ENCODE results near the gene PTPRT. TPM values are rescaled to one million over a fixed set of nuclear protein-coding genes. Genes with fewer than 3 reads are reported as not detected.

PTPRT gene
- polyA plus RNA-seq, 3 donors: not detected

GRCh38 chr20:42341654-42342053 is 848.1 kb downstream of the PTPRT start:
- Histone ChIP-seq H3K4me1 (ENCODE audit: control insufficient read depth in 1 of 2, insufficient read depth in 2 of 2, low read length in 2 of 2) (no peaks in the 10 kb centered on the region), H2AFZ (ENCODE audit: insufficient read depth, low read depth, low read length, poor library complexity, severe bottlenecking) (no peak overlapping the region), H3K36me3 (replicated peaks in 1 of 2; ENCODE audit: control insufficient read depth in 1 of 2, insufficient read depth in 2 of 2, low read length in 2 of 2) (no peaks in the 10 kb centered on the region), H3K4me3 (replicated peaks in 1 of 3; ENCODE audit: low read depth in 2 of 3, low read length in 3 of 3) (no peak overlapping the region), H3K27me3 (ENCODE audit: control insufficient read depth in 2 of 2, insufficient read depth in 2 of 2, low read length in 2 of 2) (no peaks in the 10 kb centered on the region), H3K9ac (ENCODE audit: insufficient read depth, low read length, poor library complexity, severe bottlenecking) (no peak overlapping the region), H3K9me3 (replicated peaks in 1 of 2; ENCODE audit: control insufficient read depth in 1 of 2, insufficient read depth in 1 of 2, low read length in 2 of 2) (no peaks in the 10 kb centered on the region), H3K79me2 (ENCODE audit: insufficient read depth, low read length) (no peaks in the 10 kb centered on the region), H3K4me2 (replicated peaks; ENCODE audit: extremely low read depth, low read length, poor library complexity, severe bottlenecking) (no peak overlapping the region), H3K27ac (ENCODE audit: low read depth in 1 of 2, low read length in 2 of 2) (no peak overlapping the region), H4K20me1 (ENCODE audit: insufficient read depth, low read length) (no peaks in the 10 kb centered on the region)
- H3K4me1 Mint-ChIP-seq: no peaks in the 10 kb centered on the region
- H3K4me3 Mint-ChIP-seq: no peak overlapping the region
- H3K27ac Mint-ChIP-seq: no peak overlapping the region
- no peak for DNase-seq
- H3K9me3 Mint-ChIP-seq: peaks cover 0 to 12% (median 3%) of the 10 kb centered on the region in 7 donors
- WGBS (ENCODE audit: insufficient coverage): no CpG with 5 or more reads among the region's 2 CpGs
- H3K36me3 Mint-ChIP-seq: no peaks in the 10 kb centered on the region
- no peaks in the 10 kb centered on the region for H3K27me3 Mint-ChIP-seq (ENCODE audit: low read depth in 3 of 3)
- intact Hi-C loops (cut with micrococcal nuclease): no loop called here
- no peak for TF ChIP-seq CTCF (IDR thresholded peaks at IDR 0.05)

GRCh38 chr20:42340368-42340767 is 849.3 kb downstream of the PTPRT start:
- Histone ChIP-seq H3K79me2 (ENCODE audit: insufficient read depth, low read length) (no peaks in the 10 kb centered on the region), H4K20me1 (ENCODE audit: insufficient read depth, low read length) (no peaks in the 10 kb centered on the region), H3K4me3 (replicated peaks in 1 of 3; ENCODE audit: low read depth in 2 of 3, low read length in 3 of 3) (no peak overlapping the region), H2AFZ (ENCODE audit: insufficient read depth, low read depth, low read length, poor library complexity, severe bottlenecking) (no peak overlapping the region), H3K4me2 (replicated peaks; ENCODE audit: extremely low read depth, low read length, poor library complexity, severe bottlenecking) (no peak overlapping the region), H3K4me1 (ENCODE audit: control insufficient read depth in 1 of 2, insufficient read depth in 2 of 2, low read length in 2 of 2) (no peaks in the 10 kb centered on the region), H3K9ac (ENCODE audit: insufficient read depth, low read length, poor library complexity, severe bottlenecking) (no peak overlapping the region), H3K9me3 (replicated peaks in 1 of 2; ENCODE audit: control insufficient read depth in 1 of 2, insufficient read depth in 1 of 2, low read length in 2 of 2) (no peaks in the 10 kb centered on the region), H3K36me3 (replicated peaks in 1 of 2; ENCODE audit: control insufficient read depth in 1 of 2, insufficient read depth in 2 of 2, low read length in 2 of 2) (no peaks in the 10 kb centered on the region), H3K27me3 (ENCODE audit: control insufficient read depth in 2 of 2, insufficient read depth in 2 of 2, low read length in 2 of 2) (no peaks in the 10 kb centered on the region), H3K27ac (ENCODE audit: low read depth in 1 of 2, low read length in 2 of 2) (no peak overlapping the region)
- no peak for TF ChIP-seq CTCF (IDR thresholded peaks at IDR 0.05)
- Mint-ChIP-seq H3K9me3 (peaks cover 0 to 12% (median 3%) of the 10 kb centered on the region in 7 donors), H3K27me3 (ENCODE audit: low read depth in 3 of 3) (no peaks in the 10 kb centered on the region), H3K27ac (peak overlapping the region in 1 of 7 donors; percentile 25), H3K4me3 (no peak overlapping the region), H3K36me3 (no peaks in the 10 kb centered on the region), H3K4me1 (no peaks in the 10 kb centered on the region)
- DNase-seq: no peak
- intact Hi-C loops (cut with micrococcal nuclease): no loop called here
- WGBS (ENCODE audit: insufficient coverage): 100% methylated on average over 4 of the region's 4 CpGs

All from CD14-positive monocyte (primary cell).